SK-N-SH treated with all-trans-retinoic acid at 6 μM for 48 hours (cell line): ENCODE measurements around the gene TIMP1.

ENCODE experiments used
- RARB ChIP-seq: fragments of 250-450 bp; sonication (Bioruptor Pico); IDR thresholded peaks from 2 replicates; pipeline ENCODE4 v1.8.0; 2021; ENCODE audit warnings: mild to moderate bottlenecking, moderate library complexity
- ZFP3 ChIP-seq: fragments of 250-450 bp; sonication (Bioruptor Pico); IDR thresholded peaks from 2 replicates; pipeline ENCODE4 v1.5.0; 2020; ENCODE audit warnings: mild to moderate bottlenecking, moderate library complexity

DNA sequence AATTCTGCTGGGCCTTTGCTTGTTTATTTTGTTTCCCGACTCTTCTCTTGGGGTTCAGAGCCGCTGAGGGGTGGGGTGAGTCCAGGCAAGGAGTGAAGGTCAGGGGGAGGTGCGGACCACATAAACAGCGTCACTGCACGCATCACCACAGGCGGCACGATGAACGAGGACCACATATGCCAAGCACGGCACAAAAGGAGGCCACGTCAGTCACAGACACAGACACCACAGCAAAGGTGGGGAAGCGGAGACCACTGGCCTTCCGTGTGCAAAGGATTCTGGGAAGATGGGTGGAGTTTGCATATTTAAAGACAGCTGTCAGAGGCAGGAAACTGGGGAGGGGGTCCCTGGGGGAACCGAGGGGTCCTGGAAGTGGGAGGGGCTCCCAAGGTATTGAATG is 10.3 kb upstream of the TIMP1 start:
- TF ChIP-seq ZFP3 (CRISPR knock-in tag), result no peak
- TF ChIP-seq RARB (CRISPR knock-in tag), result no peak
